Measurements from ENCODE around the gene NBDY.

NBDY gene

DNA sequence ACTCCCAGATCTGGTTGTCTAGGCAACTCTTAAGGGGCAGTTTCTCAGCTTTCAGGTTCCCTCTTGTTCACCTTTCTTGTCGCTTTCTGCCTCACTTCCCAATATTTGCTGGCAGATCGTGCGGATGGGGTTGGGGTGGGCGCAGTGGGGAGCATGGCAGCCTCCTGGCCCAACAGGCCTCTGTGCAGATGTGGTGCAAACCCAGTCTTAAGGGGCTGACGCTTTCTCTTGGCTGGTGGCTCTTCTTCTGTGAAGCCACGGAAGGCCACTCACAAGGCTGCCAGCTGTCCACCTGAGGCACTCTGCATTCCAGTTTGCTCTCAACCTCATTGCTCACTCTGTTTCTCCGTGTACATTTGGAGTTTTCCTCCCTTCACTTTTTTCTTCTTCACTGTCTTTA lies 61.7 kb downstream of the NBDY start:
- H3K4me3 ChIP-seq (ENCODE audit: low read depth, low read length) = no peak overlapping the region
- TF ChIP-seq, protein P1, sequence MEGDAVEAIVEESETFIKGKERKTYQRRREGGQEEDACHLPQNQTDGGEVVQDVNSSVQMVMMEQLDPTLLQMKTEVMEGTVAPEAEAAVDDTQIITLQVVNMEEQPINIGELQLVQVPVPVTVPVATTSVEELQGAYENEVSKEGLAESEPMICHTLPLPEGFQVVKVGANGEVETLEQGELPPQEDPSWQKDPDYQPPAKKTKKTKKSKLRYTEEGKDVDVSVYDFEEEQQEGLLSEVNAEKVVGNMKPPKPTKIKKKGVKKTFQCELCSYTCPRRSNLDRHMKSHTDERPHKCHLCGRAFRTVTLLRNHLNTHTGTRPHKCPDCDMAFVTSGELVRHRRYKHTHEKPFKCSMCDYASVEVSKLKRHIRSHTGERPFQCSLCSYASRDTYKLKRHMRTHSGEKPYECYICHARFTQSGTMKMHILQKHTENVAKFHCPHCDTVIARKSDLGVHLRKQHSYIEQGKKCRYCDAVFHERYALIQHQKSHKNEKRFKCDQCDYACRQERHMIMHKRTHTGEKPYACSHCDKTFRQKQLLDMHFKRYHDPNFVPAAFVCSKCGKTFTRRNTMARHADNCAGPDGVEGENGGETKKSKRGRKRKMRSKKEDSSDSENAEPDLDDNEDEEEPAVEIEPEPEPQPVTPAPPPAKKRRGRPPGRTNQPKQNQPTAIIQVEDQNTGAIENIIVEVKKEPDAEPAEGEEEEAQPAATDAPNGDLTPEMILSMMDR (IDR thresholded peaks at IDR 0.05; ENCODE audit: low read depth, low read length, missing control alignments) = no peak
- DNase-seq (ENCODE audit: low read depth) = no peak

DNA sequence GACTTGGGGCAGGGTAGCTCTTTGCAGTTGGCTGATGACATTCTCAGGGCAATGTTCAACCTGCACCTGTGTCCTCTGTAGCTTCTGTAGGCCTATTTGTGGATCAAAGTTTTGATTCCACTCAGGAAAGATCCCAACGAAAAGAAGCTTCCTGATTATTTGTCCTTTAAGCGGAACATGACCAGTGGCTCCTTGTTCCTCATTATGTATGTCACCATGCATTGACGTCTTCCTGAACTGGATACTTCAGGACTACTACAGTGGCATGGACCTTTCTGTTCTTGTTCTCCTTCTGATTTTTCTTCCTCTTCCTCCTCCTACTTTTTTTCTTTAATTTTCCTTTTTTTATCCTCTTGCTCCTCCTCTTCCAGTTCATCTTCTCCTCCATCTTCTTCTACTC lies 62.4 kb downstream of the NBDY start:
- TF ChIP-seq, protein P1 (IDR thresholded peaks at IDR 0.05; ENCODE audit: low read depth, low read length, missing control alignments) = no peak
- H3K4me3 ChIP-seq (ENCODE audit: low read depth, low read length) = no peak overlapping the region
- no peak for DNase-seq (ENCODE audit: low read depth)

DNA sequence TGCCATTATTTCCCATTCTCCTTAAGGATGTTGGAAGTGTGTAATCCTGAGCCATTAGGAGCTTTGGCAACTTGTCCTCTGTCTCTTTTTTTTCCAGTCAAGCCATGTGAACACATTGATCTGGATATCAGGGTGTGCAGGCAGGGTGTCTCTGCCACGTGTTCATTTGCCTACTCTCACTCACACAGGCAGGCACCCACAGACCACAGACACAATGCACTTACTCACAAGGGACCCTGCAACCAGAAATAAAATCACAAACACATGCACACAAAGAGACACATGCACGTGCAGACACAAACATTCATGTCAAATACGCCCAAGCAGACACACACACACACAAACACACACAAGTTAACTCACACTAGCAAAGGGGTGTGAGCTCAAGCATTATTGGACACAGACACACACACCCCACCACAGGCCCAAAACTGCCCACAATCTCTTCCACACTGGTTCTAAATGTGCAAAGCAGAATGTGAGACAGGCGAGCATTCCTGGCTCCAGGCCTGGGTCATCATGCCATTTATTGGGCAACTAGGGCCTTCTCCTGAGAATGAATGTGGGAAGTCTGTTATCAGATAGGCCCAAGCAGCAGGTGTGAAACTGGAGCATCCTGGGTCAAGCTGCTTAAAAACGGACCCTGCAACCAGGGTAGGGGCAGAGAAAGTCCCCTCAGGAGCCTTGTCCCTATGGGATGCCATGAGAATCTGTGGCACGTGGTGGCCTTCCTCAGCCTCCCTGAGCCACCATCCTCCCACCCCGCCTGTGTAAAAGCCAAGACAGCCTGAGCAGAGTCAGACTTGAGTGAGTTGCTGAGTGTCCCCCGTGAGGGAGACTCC lies 63.4 kb downstream of the NBDY start:
- no peak overlapping the region for H3K4me3 ChIP-seq (ENCODE audit: low read depth, low read length)
- DNase-seq (ENCODE audit: low read depth) = no peak
- TF ChIP-seq, protein P1 (IDR thresholded peaks at IDR 0.05; ENCODE audit: low read depth, low read length, missing control alignments) = no peak

DNA sequence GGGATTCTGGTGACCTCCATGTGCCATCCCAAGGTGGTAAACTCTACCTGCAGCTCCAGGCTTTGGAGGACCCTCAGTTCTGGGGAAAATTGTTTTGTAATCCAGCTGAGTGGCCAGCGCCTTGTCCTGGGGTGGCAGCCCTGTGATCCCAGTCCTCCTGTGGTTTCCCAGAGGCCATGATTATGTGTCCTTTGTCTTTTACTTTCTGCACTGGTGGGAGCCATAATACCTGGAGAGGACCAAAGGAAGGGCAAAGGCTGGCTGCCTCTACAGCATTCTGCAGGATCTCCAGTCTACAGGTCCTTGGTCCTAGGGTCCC lies 64.0 kb downstream of the NBDY start:
- DNase-seq (ENCODE audit: low read depth) = no peak
- TF ChIP-seq, protein P1 (IDR thresholded peaks at IDR 0.05; ENCODE audit: low read depth, low read length, missing control alignments) = no peak
- no peak overlapping the region for H3K4me3 ChIP-seq (ENCODE audit: low read depth, low read length)

DNA sequence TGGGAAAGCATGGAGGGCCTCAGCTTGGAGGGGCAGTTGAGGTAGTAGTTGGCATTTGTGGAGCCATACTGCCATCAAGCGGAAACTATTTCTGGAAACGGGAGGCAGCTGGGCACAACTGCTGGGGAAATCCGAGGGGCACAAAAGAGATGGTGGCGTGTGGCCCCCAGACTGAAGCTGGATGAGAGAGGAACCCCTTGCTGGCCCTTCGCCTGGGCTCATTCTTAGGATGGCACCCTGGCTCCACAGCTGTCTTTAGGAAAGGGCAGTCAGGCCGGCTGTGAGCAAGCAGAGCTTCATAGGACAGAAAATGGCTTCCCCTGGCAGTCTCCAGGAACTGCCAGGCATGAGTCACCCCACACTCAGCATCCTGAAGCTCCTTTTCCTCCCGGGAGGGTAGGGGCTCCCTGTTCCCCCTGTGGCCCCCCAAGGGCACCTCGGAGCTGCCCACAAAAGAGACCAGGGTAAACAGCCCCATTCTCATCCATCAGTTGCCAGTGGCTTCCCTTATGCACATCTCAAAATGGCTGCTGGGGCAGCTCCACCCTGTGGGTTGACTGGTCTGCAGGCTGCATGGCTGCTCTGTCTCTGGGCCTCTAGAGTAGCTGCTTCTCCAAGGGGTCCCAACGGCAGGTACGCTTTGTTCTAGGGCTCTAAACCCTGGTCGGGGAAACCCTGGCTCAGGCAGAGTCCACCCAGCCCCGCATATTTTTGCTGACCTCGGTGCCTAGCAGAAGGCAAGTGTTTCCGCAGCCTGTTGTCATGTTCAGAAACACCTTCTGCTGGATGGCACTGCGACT lies 64.7 kb downstream of the NBDY start:
- TF ChIP-seq, protein P1 (IDR thresholded peaks at IDR 0.05; ENCODE audit: low read depth, low read length, missing control alignments) = no peak
- no peak overlapping the region for H3K4me3 ChIP-seq (ENCODE audit: low read depth, low read length)
- DNase-seq (ENCODE audit: low read depth) = no peak

DNA sequence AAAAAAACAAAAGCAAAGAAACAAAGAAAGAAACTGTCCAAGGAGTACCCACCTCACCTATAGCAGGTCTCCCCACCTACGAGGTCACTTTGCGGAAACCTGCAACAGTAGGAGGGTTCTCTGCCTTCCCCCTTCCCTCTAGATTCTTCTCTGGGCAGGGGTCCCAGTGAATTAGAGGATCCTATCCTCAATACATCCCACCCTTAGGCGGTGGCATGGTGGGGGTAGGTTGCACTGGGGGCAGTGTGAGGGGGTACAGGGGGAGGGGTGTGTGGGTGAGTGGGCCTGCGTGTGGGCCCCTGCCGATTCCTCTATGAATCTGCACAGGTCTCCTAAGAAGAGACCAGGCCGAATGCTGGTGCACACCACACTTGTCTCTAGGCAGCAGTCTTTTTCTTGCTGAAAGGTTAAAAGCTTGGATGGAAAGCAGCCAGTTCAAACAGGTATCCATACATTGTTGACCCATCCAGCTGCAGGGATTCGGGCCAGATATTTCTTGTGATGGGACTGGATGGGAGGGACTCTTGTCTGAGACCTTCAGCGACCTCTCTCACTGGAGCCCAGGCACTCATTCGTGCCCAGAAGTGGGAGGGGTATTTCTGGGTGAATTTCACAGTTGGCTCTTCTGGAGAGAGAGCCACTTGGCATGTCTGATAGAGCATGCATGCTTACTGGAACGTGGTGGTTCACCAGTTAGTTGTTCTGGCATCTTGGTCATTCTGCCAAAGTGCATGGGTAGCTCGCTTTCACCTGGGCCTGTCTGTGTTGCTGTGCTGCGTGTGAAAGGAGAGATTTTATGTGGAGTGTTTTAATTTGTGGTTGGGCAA lies 65.6 kb downstream of the NBDY start:
- DNase-seq (ENCODE audit: low read depth) = no peak
- no peak overlapping the region for H3K4me3 ChIP-seq (ENCODE audit: low read depth, low read length)
- TF ChIP-seq, protein P1 (IDR thresholded peaks at IDR 0.05; ENCODE audit: low read depth, low read length, missing control alignments) = no peak
